GM18858 (cell line): ENCODE measurements around the gene LCNL1.

ENCODE experiments used
- ATAC-seq: cut with Tn5 transposase; IDR thresholded peaks from one replicate; pipeline ENCODE4 v1.9.1; 2021; ENCODE audit not compliant: unreplicated experiment

Gene LCNL1

DNA sequence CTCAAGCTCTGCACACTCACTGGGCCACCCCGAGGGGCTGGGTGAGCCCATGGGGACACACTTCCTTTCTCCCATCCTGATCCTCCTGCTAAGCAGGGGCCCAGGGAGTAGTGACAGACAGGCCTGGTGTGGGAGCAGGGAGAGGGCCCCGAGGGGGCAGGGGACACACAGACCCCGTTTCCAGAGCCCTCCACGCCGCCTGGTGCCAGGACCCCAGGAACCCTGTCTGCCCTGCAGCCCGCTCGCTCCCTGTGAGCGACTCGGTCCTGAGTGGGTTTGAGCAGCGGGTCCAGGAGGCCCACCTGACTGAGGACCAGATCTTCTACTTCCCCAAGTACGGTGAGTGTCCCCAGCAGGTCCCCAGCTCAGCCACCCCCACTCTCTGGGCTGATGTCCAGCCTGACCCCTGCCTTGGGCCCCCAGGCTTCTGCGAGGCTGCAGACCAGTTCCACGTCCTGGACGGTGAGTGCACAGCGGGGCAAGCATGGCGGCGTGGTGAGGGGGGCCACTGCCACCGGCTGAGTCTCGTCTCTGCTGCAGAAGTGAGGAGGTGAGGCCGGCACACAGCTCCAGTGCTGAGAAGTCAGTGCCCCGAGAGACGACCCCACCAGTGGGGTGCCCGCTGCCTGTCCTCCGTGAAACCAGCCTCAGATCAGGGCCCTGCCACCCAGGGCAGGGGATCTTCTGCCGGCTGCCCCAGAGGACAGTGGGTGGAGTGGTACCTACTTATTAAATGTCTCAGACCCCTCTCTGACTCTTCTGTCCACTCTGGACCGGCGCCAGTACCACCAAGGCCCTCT is 36.4 kb upstream of the LCNL1 start:
- ATAC-seq: no peak

DNA sequence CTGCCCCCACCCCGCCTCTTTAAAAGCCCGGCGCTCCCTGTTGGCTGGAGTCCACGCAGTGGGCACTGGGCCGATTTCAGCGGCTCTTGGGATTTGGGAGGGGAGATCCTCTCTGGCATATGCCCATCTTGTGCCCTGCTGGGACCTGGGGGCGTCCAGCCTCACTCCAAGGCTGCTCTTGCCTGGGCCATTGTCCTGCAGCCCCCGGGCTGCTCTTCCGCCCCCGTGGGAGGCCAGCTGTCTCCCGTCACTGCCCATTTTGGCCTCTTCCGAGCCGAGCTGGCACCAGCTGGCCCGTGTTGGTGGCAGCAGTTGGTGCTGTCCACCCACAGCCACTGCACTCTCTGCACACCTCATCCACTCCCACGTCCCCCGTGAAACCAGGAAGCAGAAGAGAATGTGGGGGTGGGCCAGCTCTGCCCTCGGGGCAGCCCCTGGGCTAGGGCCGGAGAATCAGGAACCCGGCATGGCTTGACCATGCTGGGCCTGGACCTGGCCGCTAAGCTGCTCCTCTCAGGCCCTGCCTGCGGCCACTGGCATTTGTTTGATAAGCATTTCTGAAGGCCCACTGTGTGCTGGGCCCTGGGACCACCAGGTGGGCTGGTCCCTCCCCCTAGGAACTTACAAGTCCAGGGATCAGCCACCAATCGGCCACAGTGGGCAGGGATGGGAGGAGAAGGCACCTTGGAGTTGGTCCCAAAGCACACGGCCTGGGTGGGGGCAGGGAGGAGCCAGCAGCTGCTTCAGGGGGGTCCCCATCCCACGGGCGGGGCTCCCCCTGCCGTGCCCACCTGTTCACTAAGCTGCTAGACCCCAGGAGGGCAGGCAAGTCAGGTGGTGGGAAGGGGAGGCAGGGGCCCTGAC is 35.5 kb upstream of the LCNL1 start:
- ATAC-seq: no peak

DNA sequence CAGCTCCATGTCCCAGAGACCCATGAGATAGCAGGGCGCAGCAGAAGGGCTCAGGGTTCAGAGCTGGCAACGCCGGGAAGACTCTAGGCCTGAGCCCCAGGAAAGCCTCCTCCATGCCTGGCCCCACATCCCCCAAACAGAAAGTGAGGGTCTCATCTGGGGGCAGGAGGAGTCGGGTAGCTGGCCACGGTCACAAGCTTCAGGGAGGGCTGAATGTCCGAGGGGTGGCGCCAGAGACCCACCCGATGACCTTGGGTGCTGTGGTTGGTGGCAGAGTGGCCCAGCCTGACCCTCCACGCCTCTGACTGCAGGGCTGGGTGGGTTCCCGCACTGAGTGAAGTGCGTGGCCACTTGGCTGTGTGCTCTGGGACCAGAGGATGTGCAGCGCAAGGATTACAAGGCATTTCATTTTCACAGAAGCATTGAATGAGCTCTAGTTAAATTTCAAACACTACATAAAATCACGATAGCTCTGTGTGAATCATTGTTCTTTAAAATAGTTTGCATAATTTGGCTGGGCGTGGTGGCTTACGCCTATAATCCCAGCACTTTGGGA is 34.8 kb upstream of the LCNL1 start:
- ATAC-seq: no peak

DNA sequence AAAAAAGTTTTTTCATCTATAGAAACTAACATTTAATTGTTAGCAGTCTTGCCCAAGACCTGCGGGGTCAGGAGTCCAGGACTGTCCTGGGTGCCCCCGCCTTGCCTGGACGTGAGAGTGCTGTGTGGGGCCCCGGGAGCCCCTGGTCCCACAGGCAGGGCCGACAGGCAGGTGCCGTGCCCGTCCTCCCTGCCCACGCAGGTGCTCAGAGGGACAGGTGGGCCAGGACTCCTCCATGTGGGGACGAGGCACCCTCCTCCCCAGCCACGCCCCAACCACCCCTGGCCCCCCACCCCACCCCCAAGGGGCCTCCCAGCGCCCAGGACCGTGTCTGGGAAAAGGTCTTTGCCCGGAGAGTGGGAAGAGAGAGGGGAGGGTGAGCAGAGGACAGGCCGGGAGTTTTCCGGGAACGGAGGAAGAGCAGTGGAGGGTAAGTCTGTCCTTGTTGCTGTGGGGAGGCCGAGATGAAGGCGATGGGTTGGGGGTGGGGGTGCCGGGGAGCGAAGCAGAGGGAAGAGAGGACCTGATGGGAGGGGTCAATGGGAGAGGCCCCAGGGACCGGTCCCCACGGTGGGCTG is 33.5 kb upstream of the LCNL1 start:
- ATAC-seq: no peak

DNA sequence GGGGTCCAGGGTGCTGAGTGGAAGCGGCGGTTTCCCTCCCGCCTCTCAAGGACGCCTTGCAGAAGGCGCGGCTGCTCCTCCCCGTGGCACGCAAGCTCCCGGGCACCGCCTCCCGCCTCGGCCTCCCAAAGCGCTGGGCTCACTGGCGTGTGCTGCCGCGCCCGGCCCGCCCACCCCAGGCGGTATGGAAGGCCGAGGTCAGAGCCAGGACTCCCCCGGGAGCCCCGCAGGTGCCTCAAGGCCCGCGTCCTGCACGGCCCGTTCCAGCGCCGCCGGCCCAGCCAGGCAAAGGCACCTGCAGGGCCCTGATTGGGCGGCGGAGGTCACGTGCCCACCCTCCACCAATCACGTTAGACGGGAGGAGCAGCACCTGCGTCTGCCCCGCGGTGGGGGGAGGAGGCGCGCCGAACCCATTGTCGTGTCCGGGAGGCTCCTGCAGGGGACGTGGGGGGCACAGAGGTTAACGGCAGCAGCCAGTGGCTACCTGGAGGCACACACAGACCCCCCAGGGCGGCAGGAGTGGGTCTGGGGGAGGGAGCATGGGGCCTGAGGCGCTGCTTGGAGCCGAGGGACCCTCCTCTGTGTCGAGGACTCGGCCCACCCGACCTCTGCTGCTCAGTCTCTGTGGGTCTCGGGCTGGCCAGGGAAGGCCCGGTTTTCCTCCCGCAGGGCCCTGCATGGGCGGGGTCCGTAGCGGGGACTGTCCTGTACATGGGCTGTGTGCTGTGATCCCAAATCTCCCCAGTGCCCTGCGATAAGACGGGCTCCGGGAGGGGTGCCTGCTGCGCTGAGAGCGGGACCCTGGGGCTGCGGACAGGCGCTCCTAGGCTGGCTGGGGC is 32.8 kb upstream of the LCNL1 start:
- peak; percentile 75 for ATAC-seq

DNA sequence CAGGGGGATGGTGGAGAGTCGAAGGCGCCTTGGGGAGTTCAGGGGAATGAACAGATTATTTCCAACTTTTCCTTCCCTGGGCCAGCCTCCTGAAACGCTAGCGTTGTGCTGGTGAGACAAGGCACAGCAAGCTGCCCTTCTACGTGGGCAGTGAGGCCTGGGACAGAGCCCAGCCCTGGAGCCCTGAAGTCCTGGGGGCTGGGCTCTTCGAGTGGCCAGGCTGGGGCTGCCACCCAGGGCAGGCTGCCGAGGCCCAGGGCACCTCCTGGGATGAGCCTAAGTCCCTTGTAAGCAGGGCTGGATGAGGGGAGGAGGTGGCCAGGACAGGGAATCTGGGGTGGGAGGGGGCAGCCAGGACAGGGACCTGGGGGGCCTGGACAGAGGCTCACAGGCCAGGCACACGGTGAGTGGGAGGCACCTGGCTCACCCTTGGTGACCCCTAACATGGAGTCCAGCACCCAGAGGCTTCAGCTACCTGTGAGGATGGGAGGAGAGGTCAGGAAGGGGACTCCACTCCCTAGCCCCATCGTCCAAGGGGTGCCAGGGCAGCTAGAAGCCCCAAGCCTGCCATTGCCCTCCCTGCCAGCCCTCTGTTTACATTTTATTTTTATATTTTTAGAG is 32.0 kb upstream of the LCNL1 start:
- no peak for ATAC-seq

DNA sequence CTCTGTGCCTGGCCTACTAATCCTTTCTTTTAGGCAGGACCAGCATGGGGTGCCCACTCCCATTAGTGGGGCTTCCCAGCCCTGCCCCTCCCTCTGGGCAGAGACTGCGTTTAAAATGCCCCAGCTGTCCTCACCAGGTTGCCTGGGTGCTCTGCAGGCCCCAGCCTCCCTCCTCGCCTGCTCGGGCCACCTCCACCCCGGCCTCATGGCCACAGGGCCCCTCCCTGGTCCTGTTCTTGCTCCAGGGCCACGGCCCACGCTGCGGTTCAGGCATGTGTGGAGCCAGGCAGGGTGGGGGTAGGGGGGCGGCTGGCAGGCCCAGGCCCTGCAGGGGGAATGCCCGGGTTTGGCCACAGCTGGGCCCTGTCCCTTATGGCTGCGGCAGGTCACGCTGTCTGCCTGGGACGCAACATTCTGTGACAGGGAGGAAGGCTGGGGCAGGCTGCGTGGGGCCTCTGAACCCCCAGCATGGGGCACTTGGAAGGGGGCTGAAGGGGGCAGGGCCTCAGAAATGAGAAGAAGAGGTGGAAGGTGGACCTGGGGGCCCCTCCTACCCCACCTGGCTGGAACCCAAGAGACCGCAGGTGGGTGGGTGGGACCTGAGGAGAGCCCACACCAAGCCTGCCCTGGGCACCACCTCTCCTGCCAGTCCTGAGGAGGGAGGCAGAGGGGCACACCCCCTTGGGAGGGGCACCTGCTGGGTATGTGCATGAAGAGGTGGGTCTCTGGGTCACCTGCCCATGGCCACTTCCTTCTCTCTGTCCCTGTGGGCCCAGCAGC is 31.1 kb upstream of the LCNL1 start, which contains the start of gene LCN12:
TSS of gene LCN12 (plus strand) at position 733 of the 780 bp plus-strand sequence. CDS start 55 bp downstream, outside the sequence.
- no peak for ATAC-seq

DNA sequence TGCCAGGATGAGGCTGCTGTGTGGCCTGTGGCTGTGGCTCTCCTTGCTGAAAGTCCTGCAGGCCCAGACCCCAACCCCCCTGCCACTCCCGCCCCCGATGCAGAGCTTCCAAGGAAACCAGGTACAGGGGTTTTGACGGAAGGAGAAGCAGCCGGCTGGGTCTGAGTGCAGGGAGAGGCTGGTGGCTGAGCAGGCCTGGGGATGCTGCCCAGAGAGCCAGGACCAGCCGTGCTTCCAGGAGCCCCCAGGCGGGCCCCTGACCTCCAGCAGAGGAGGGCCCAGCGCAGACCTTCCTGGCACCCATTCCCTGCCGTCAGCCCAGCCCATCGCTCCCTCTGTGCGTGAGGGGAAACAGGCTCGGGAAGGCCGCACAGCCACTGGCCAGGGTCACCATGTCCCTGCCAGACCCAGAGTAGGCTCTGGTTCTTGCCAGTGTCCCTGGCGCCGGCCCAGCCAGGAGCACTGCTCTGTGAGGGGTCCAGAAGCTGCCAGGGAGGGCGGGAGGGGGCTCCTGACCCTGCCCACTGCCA is 30.4 kb upstream of the LCNL1 start:
- ATAC-seq: no peak

DNA sequence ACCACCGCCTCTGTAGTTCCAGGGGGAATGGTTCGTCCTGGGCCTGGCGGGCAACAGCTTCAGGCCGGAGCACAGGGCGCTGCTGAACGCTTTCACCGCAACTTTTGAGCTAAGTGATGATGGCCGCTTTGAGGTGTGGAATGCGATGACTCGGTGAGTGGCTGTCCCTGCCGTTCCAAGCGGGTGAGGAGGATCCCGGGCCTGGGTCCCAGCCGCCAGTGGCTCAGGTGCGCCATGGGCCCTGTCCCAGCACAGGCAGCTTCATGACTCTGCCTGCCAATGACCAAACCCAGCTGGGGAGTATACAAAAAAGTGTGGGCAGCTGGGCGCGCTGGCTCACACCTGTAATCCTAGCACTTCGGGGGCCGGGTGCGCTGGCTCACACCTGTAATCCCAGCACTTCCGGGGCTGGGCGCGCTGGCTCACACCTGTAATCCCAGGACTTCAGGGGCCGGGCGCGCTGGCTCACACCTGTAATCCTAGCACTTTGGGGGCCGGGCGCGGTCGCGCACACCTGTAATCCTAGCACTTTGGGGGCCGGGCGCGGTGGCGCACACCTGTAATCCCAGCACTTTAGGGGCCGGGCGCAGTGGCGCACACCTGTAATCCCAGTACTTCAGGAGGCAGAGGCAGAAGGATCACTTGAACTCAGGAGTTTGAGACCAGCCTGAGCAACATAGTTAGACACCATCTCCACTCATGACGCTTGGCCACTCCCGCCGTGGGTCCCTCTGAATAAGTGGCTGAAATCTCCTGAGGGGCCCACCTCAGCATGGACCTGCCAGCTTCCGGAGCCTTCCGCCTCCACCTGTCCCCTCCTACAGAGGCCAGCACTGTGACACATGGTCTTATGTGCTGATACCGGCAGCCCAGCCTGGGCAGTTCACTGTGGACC is 29.7 kb upstream of the LCNL1 start:
- no peak for ATAC-seq

DNA sequence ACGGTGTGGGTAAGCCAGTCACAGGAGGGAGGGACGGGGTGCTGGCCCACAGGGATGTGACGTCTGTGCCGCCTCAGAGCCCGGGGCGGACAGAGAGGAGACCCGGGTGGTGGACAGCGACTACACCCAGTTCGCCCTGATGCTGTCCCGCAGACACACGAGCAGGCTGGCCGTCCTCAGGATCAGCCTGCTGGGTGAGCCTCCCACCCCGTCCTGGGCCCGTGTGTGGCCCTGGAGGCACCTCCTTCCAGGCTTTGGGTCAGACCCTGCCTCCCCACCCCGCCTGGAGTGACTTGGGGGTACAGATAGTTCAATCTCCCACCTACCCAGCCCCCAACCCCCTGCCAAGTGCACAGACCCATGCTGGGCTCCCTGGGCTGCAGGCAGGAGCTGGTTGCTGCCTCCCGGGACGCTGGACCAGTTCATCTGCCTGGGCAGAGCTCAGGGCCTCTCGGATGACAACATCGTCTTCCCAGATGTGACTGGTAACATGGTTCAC is 29.0 kb upstream of the LCNL1 start:
- no peak for ATAC-seq

DNA sequence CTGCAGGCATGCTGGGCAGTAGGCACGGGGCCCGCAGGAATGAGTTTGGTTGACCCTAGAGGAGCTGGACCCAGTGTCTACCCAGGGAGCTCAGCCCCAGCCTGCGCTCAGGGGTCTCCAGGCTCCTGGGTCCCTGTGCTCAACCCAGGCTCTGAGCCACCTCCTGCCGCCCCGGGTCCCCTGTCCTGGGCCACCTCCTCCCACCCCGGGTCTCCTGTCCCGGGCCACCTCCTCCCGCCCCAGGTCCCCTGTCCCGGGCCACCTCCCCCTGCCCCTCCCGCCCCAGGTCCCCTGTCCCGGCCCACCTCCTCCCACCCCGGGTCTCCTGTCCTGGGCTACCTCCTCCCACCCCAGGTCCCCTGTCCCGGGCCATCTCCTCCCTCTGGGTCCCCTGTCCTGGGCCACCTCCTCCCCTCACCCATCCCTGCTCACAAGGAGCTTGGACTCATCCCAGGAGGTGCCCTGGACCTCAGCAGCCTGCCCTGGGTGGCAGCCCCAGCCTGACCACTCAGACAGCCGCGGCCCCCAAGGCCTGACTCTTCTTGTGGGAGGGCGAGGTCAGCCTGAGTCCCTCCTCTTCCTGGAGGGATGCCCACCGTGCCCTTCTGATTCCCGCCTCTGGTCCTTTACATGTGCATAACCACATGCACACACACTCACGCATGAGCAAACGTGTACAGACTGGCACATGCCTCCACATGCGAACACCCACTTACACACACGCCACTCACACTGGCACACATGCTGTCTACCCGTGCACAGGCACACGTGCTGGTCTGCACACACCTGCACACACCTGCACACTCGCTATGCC is 28.3 kb upstream of the LCNL1 start:
- ATAC-seq: no peak

DNA sequence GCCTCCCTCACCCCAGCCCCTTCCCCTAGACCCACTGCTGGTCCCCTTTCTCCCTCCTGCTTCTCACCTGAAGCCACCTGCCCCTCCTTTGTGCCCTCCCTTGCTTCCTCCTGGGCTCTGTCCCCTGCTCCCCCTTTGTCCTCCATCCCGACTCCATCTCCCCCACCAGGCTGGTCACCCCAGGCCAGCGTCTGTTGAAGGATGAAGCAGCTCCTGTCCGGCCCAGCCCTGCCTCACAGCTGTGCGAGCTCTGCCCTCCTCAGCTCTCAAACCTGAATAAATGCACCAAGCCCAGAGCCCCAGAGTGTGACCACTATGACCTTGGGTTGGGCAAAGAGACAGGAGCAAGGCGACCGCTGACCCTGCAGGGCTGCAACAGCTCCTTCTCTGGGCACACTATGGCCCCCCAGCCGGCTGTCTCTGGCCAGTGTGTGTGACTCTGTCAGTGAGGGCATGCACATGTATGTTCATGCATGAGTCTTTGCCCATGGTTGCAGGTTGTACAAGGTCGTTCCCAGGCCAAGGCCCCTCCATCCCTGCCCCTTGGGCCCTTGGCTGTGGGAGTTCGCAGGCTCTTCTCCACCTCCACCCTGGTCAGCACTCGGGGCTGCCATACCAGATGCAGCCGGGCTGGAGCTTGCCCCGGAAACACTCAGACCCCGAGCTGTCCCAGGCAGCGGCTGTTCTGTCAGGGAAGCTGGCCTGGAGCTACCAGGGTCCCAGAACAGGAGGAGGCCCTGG is 27.4 kb upstream of the LCNL1 start:
- no peak for ATAC-seq

DNA sequence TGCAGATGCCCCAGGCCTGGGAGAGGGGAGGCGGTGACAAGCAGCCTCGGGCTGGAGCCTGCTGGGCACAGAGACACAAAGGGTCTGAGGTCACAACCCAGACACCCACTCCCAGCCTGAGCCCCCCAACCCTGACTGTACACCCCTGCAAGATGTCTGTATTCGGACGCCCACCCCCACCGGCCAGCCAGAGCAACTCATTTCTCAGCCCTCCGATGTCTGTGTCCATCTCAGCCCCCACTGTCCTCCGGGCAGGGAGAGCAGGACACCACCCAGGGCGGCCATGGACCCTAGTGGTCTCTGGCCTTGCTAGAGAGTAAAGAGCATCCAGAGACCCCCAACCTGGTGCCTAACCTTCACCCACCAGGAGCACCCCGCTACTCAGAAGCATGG is 26.9 kb upstream of the LCNL1 start:
- ATAC-seq: no peak

DNA sequence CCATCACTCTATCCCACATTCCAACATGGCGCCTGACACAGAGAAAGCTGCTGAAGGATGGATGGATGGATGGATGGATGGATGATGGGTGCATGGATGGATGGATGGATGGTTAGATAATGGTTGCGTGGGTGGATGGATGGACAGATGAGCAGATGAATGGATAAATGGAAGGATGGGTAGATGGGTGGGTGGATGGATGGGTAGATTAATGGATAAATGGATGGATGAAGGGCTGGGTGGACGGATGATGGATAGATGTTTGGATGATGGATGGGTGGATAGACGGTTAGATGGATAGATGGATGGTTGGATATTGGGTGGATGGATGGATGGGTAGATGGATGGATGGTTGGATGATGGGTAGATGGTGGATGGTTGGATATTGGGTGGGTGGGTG is 26.2 kb upstream of the LCNL1 start:
- no peak for ATAC-seq

DNA sequence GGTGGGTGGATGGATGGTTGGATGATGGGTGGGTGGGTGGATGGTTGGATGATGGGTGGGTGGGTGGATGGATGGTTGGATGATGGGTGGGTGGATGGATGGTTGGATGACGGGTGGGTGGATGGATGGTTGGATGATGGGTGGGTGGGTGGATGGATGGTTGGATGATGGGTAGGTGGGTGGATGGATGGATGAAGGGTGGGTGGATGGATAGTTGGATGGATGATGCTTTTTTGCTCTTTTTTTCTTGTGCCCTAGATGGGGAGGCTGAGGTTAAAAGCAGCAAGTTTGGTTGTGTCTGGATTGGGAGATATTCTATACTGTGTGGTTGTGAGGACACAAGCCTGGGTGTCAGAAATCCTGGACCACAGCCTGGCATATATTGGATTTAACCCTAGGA is 25.3 kb upstream of the LCNL1 start:
- ATAC-seq: no peak

DNA sequence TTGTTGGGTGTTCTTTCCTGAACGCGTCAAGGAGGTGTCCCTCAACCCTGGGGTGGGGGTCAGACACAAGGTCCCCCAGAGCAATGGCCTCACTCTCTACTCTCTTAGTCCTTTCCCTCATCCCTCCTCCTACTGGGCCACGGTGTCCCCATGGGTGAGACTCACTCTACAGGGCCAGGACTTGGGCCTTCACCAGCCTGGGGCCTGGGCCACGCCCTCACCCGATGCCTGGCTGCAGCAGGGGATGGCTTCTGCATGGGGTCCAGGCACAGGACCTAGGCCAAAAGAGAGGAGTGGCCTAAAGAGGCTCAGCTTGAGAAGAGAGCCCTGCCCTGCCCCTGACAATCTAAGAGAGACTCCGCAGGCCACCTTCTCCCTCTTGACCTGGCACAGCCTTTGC is 24.9 kb upstream of the LCNL1 start:
- no peak for ATAC-seq
